Activated T-helper 17 cell treated with anti-CD3 and anti-CD28 coated beads, Interleukin-2, amount 50 U/mL, for 72 hours (primary cell): ENCODE measurements around the gene GRK1. TPM values are rescaled to one million over a fixed set of nuclear protein-coding genes. Genes with fewer than 3 reads are reported as not detected.
A peak's percentile ranks its signal among the peaks of the same experiment; 100 is the strongest.
"Not testable (repeated sequence)": the region's sequence is repeated elsewhere in the genome, so short reads cannot be mapped to it uniquely, and the experiment has no call there.

Experiments used
- ATAC-seq: fragments of 150-1000 bp; cut with Tn5 transposase; replicated peaks from 2 replicates; pipeline ENCODE4 v1.10.0; 2021; ENCODE audit warnings: mild to moderate bottlenecking, moderate library complexity
- H3K27ac Mint-ChIP-seq: one replicate; pipeline ENCODE4 v1.8.0; 2022; ENCODE audit warnings: mixed read lengths
- H3K27me3 Mint-ChIP-seq: one replicate; pipeline ENCODE4 v1.8.0; 2022; ENCODE audit warnings: mixed read lengths
- H3K36me3 Mint-ChIP-seq: one replicate; pipeline ENCODE4 v1.8.0; 2022; ENCODE audit warnings: low read depth, mild to moderate bottlenecking, mixed read lengths
- H3K4me1 Mint-ChIP-seq: one replicate; pipeline ENCODE4 v1.8.0; 2022; ENCODE audit warnings: mixed read lengths
- H3K4me3 Mint-ChIP-seq: one replicate; pipeline ENCODE4 v1.8.0; 2022; ENCODE audit warnings: mild to moderate bottlenecking, mixed read lengths
- H3K9me3 Mint-ChIP-seq: one replicate; pipeline ENCODE4 v1.8.0; 2022; ENCODE audit warnings: mixed read lengths
- total RNA-seq, 2 donors: library from RNA; stranded (reverse); gene quantifications; one replicate each; pipeline ENCODE4 v1.2.3, GENCODE V29; 2022

Gene GRK1
- total RNA-seq, 2 donors from 2014 or later: 0.09 to 0.64 TPM

- no peak for ATAC-seq
- Mint-ChIP-seq H3K27ac (no peak overlapping the region), H3K4me3 (no peak overlapping the region), H3K27me3 (no peaks in the 10 kb centered on the region), H3K36me3 (peaks cover 5% of the 10 kb centered on the region), H3K4me1 (no peaks in the 10 kb centered on the region), H3K9me3 (no peaks in the 10 kb centered on the region)
Measured at GRCh38 chr13:113722921-113723320, 55.9 kb downstream of the GRK1 start.

- peaks cover 5% of the 10 kb centered on the region for H3K36me3 Mint-ChIP-seq
- no peak overlapping the region for H3K4me3 Mint-ChIP-seq
- H3K4me1 Mint-ChIP-seq: no peaks in the 10 kb centered on the region
- H3K9me3 Mint-ChIP-seq: no peaks in the 10 kb centered on the region
- H3K27ac Mint-ChIP-seq: no peak overlapping the region
- no peaks in the 10 kb centered on the region for H3K27me3 Mint-ChIP-seq
- no peak for ATAC-seq
Measured at GRCh38 chr13:113723410-113724015, 56.5 kb downstream of the GRK1 start.

GRCh38 chr13:113724016-113724758 lies 57.2 kb downstream of the GRK1 start:
- peak overlapping the region; percentile 69 for H3K4me3 Mint-ChIP-seq
- H3K36me3 Mint-ChIP-seq: peaks cover 5% of the 10 kb centered on the region
- no peaks in the 10 kb centered on the region for H3K27me3 Mint-ChIP-seq
- no peaks in the 10 kb centered on the region for H3K4me1 Mint-ChIP-seq
- no peak for ATAC-seq
- H3K27ac Mint-ChIP-seq: peak overlapping the region; percentile 82
- H3K9me3 Mint-ChIP-seq: no peaks in the 10 kb centered on the region

GRCh38 chr13:113724780-113725315 lies 57.8 kb downstream of the GRK1 start:
- H3K4me1 Mint-ChIP-seq: no peaks in the 10 kb centered on the region
- peak overlapping the region; percentile 82 for H3K27ac Mint-ChIP-seq
- ATAC-seq: peak; percentile 96
- H3K4me3 Mint-ChIP-seq: peak overlapping the region; percentile 69
- H3K27me3 Mint-ChIP-seq: no peaks in the 10 kb centered on the region
- H3K36me3 Mint-ChIP-seq: peaks cover 5% of the 10 kb centered on the region
- no peaks in the 10 kb centered on the region for H3K9me3 Mint-ChIP-seq

GRCh38 chr13:113725329-113726105 lies 58.5 kb downstream of the GRK1 start:
- H3K27me3 Mint-ChIP-seq: not testable (repeated sequence)
- peak overlapping the region; percentile 69 for H3K4me3 Mint-ChIP-seq

GRCh38 chr13:113726106-113726821 lies 59.2 kb downstream of the GRK1 start:
- H3K9me3 Mint-ChIP-seq, ATAC-seq, H3K36me3 Mint-ChIP-seq, H3K27ac Mint-ChIP-seq, H3K27me3 Mint-ChIP-seq, H3K4me1 Mint-ChIP-seq: not testable (repeated sequence)
- peak overlapping the region; percentile 44 for H3K4me3 Mint-ChIP-seq

More at GRCh38 chr13:113725329-113726105, 58.5 kb downstream of the GRK1 start:
- peak overlapping the region; percentile 82 for H3K27ac Mint-ChIP-seq
- not testable (repeated sequence) for H3K36me3 Mint-ChIP-seq, H3K4me1 Mint-ChIP-seq, ATAC-seq, H3K9me3 Mint-ChIP-seq

GRCh38 chr13:113726961-113727411 lies 60.0 kb downstream of the GRK1 start:
- no peak for ATAC-seq
- H3K9me3 Mint-ChIP-seq: no peaks in the 10 kb centered on the region
- peaks cover 5% of the 10 kb centered on the region for H3K36me3 Mint-ChIP-seq
- H3K4me1 Mint-ChIP-seq: no peaks in the 10 kb centered on the region
- H3K27ac Mint-ChIP-seq: no peak overlapping the region
- H3K27me3 Mint-ChIP-seq: no peaks in the 10 kb centered on the region
- no peak overlapping the region for H3K4me3 Mint-ChIP-seq

- Mint-ChIP-seq H3K27me3 (no peaks in the 10 kb centered on the region), H3K36me3 (peaks cover 5% of the 10 kb centered on the region), H3K4me3 (no peak overlapping the region), H3K4me1 (no peaks in the 10 kb centered on the region), H3K27ac (no peak overlapping the region), H3K9me3 (no peaks in the 10 kb centered on the region)
- no peak for ATAC-seq
Measured at GRCh38 chr13:113728571-113729054, 61.6 kb downstream of the GRK1 start.

GRCh38 chr13:113729187-113730019 lies 62.4 kb downstream of the GRK1 start:
- no peak overlapping the region for H3K4me3 Mint-ChIP-seq
- H3K36me3 Mint-ChIP-seq: peaks cover 5% of the 10 kb centered on the region
- no peak for ATAC-seq
- no peaks in the 10 kb centered on the region for H3K4me1 Mint-ChIP-seq
- H3K27me3 Mint-ChIP-seq: no peaks in the 10 kb centered on the region
- H3K9me3 Mint-ChIP-seq: no peaks in the 10 kb centered on the region
- H3K27ac Mint-ChIP-seq: no peak overlapping the region

- Mint-ChIP-seq H3K9me3 (no peaks in the 10 kb centered on the region), H3K4me3 (no peak overlapping the region), H3K4me1 (no peaks in the 10 kb centered on the region), H3K36me3 (no peaks in the 10 kb centered on the region), H3K27ac (no peak overlapping the region), H3K27me3 (no peaks in the 10 kb centered on the region)
- no peak for ATAC-seq
Measured at GRCh38 chr13:113730258-113730691, 63.3 kb downstream of the GRK1 start.

GRCh38 chr13:113730831-113731191 lies 63.8 kb downstream of the GRK1 start:
- H3K27me3 Mint-ChIP-seq: no peaks in the 10 kb centered on the region
- no peak overlapping the region for H3K4me3 Mint-ChIP-seq
- no peaks in the 10 kb centered on the region for H3K36me3 Mint-ChIP-seq
- no peaks in the 10 kb centered on the region for H3K9me3 Mint-ChIP-seq
- H3K27ac Mint-ChIP-seq: no peak overlapping the region
- H3K4me1 Mint-ChIP-seq: no peaks in the 10 kb centered on the region
- ATAC-seq: no peak

- Mint-ChIP-seq H3K27me3 (no peaks in the 10 kb centered on the region), H3K27ac (no peak overlapping the region), H3K4me3 (no peak overlapping the region), H3K36me3 (no peaks in the 10 kb centered on the region), H3K4me1 (no peaks in the 10 kb centered on the region), H3K9me3 (no peaks in the 10 kb centered on the region)
- ATAC-seq: no peak
Measured at GRCh38 chr13:113731192-113732175, 64.5 kb downstream of the GRK1 start.
